ENCODE results near the gene ZNF618.

The ZNF618 gene

GRCh38 chr9:114033397-114034103 is 157.4 kb downstream of the ZNF618 start:
- DNase-seq (ENCODE audit: low read depth): peak; percentile 8
- TF ChIP-seq CTCF (IDR thresholded peaks at IDR 0.05; ENCODE audit: insufficient read depth, low read depth, low read length, missing control alignments): peak; percentile 35
- H3K4me3 ChIP-seq (ENCODE audit: low read length): no peak overlapping the region

GRCh38 chr9:114034196-114034595 is 158.1 kb downstream of the ZNF618 start:
- H3K4me3 ChIP-seq (ENCODE audit: low read length): no peak overlapping the region
- no peak for TF ChIP-seq CTCF (IDR thresholded peaks at IDR 0.05; ENCODE audit: insufficient read depth, low read depth, low read length, missing control alignments)
- no peak for DNase-seq (ENCODE audit: low read depth)

- DNase-seq (ENCODE audit: low read depth): no peak
These were observed 158.6 kb downstream of the ZNF618 start for GRCh38 chr9:114034661-114035062.

GRCh38 chr9:114035221-114035844 is 159.2 kb downstream of the ZNF618 start:
- no peak for DNase-seq (ENCODE audit: low read depth)
- TF ChIP-seq CTCF (IDR thresholded peaks at IDR 0.05; ENCODE audit: insufficient read depth, low read depth, low read length, missing control alignments): no peak

More at GRCh38 chr9:114034661-114035062, 158.6 kb downstream of the ZNF618 start:
- H3K4me3 ChIP-seq (ENCODE audit: low read length): no peak overlapping the region
- no peak for TF ChIP-seq CTCF (IDR thresholded peaks at IDR 0.05; ENCODE audit: insufficient read depth, low read depth, low read length, missing control alignments)

GRCh38 chr9:114035845-114036801 is 160.0 kb downstream of the ZNF618 start:
- no peak for TF ChIP-seq CTCF (IDR thresholded peaks at IDR 0.05; ENCODE audit: insufficient read depth, low read depth, low read length, missing control alignments)
- DNase-seq (ENCODE audit: low read depth): no peak
- H3K4me3 ChIP-seq (ENCODE audit: low read length): no peak overlapping the region

More at GRCh38 chr9:114035221-114035844, 159.2 kb downstream of the ZNF618 start:
- H3K4me3 ChIP-seq (ENCODE audit: low read length): no peak overlapping the region

- DNase-seq (ENCODE audit: low read depth): no peak
- no peak overlapping the region for H3K4me3 ChIP-seq (ENCODE audit: low read length)
- TF ChIP-seq CTCF (IDR thresholded peaks at IDR 0.05; ENCODE audit: insufficient read depth, low read depth, low read length, missing control alignments): no peak
These were observed 161.1 kb downstream of the ZNF618 start for GRCh38 chr9:114037249-114037648.

All from epithelial cell of esophagus (primary cell).